ENCODE results near the gene ATL3. TPM values are rescaled to one million over a fixed set of nuclear protein-coding genes. Genes with fewer than 3 reads are reported as not detected.

ATL3 gene
- total and polyA plus RNA-seq, 8 donors = 16.1 to 98.2 (median 20.2) TPM

DNA sequence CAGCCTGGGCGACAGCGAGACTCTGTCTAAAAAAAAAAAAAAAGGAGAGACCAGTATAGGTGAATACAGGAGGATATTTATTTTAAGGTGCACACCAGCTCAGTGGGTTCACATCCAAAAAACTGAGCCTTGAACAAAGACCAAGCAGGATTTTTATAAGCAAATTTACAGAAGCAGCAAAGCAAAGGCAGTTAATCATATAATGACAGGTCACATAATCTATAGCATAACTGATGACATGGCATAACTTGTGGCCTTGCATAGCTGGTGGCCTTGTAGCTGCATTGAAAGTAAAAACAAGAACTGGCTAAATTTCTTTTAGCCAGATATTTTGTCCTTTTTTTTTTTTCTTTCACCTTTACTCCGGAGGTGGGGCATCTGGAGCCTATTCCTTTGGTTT is 54.2 kb downstream of the ATL3 start:
- Histone ChIP-seq H3K4me3 (no peak overlapping the region), H3K27ac (no peak overlapping the region), H3K27me3 (peaks cover 0 to 23% of the 10 kb centered on the region in 2 donors), H3K36me3 (no peaks in the 10 kb centered on the region), H3K9me3 (no peaks in the 10 kb centered on the region), H3K4me1 (peaks cover 0 to 45% of the 10 kb centered on the region in 2 donors)
- TF ChIP-seq CTCF (IDR thresholded peaks at IDR 0.05) = no peak
- intact Hi-C loops (cut with DNase I) = no loop called here
- no peak for DNase-seq
- ATAC-seq = no peak

- ATAC-seq (peak; percentile 95), DNase-seq (peak in 3 of 4 donors; percentile 24 to 94 (median 83))
- Histone ChIP-seq H3K4me3 (peak within 1 kb of the TSS; percentile 73 to 81), H3K27me3 (peaks cover 0 to 23% of the 10 kb centered on the region in 2 donors), H3K9me3 (no peaks in the 10 kb centered on the region), H3K27ac (peak within 1 kb of the TSS; percentile 76 to 84), H3K4me1 (peaks cover 4 to 53% of the 10 kb centered on the region in 2 donors), H3K36me3 (no peaks in the 10 kb centered on the region)
- intact Hi-C loops (cut with DNase I) = no loop called here
- TF ChIP-seq CTCF (IDR thresholded peaks at IDR 0.05) = no peak
These were observed 57.0 kb downstream of the ATL3 start, which contains the start of gene PLAAT3 for GRCh38 chr11:63614136-63614671. Gene PLAAT3 (minus strand): TSS chr11:63614433. CDS start chr11:63614014, 419 bp downstream.

- Histone ChIP-seq H3K27me3 (peaks cover 0 to 23% of the 10 kb centered on the region in 2 donors), H3K27ac (peak overlapping the region; percentile 76 to 84), H3K9me3 (no peaks in the 10 kb centered on the region), H3K4me3 (peak overlapping the region; percentile 73 to 81), H3K4me1 (peaks cover 4 to 58% of the 10 kb centered on the region in 2 donors), H3K36me3 (no peaks in the 10 kb centered on the region)
- intact Hi-C loops (cut with DNase I) = no loop called here
- TF ChIP-seq CTCF (IDR thresholded peaks at IDR 0.05) = no peak
- peak; percentile 65 for ATAC-seq
- DNase-seq = peak in 2 of 4 donors; percentile 53 to 81
These were observed 57.5 kb downstream of the ATL3 start for GRCh38 chr11:63613517-63614135.

- H3K9me3 ChIP-seq = no peaks in the 10 kb centered on the region
- no peaks in the 10 kb centered on the region for H3K36me3 ChIP-seq
- H3K27me3 ChIP-seq = peaks cover 0 to 23% of the 10 kb centered on the region in 2 donors
- no peak for TF ChIP-seq CTCF (IDR thresholded peaks at IDR 0.05)
- DNase-seq (no peak), ATAC-seq (no peak)
- peak overlapping the region in 1 of 2 donors; percentile 73 for H3K4me3 ChIP-seq
- H3K27ac ChIP-seq = peak overlapping the region in 1 of 2 donors; percentile 76
- intact Hi-C loops (cut with DNase I) = no loop called here
- H3K4me1 ChIP-seq = peaks cover 4 to 64% of the 10 kb centered on the region in 2 donors
These were observed 59.0 kb downstream of the ATL3 start for GRCh38 chr11:63612181-63612580.

GRCh38 chr11:63611395-63611747 is 59.8 kb downstream of the ATL3 start:
- ATAC-seq = no peak
- Histone ChIP-seq H3K9me3 (no peaks in the 10 kb centered on the region), H3K36me3 (no peaks in the 10 kb centered on the region), H3K4me1 (peaks cover 4 to 64% of the 10 kb centered on the region in 2 donors), H3K4me3 (no peak overlapping the region), H3K27me3 (peaks cover 0 to 23% of the 10 kb centered on the region in 2 donors), H3K27ac (peak overlapping the region in 1 of 2 donors; percentile 28)
- peak in 1 of 4 donors; percentile 14 for DNase-seq
- no peak for TF ChIP-seq CTCF (IDR thresholded peaks at IDR 0.05)
- intact Hi-C loops (cut with DNase I) = no loop called here

All from left lung (tissue), 10 donors.